GM12864 (cell line): ENCODE results near the gene PON2.

ENCODE experiments used
- DNase-seq: peaks from one replicate; pipeline ENCODE4 v3.0.0-alpha.2; 2011; ENCODE audit warnings: low read depth
- H3K4me3 ChIP-seq: 2 replicates; pipeline ENCODE4 v1.5.1; 2011; ENCODE audit warnings: mild to moderate bottlenecking, low read depth, low read length, control low read depth
- TF ChIP-seq, protein P1 (sequence below): IDR thresholded peaks from 2 replicates; pipeline ENCODE4 v1.5.1; 2011; ENCODE audit warnings: low read depth, mild to moderate bottlenecking, moderate library complexity, low read length, control low read depth, inconsistent platforms; ENCODE audit errors: missing control alignments

Gene PON2

DNA sequence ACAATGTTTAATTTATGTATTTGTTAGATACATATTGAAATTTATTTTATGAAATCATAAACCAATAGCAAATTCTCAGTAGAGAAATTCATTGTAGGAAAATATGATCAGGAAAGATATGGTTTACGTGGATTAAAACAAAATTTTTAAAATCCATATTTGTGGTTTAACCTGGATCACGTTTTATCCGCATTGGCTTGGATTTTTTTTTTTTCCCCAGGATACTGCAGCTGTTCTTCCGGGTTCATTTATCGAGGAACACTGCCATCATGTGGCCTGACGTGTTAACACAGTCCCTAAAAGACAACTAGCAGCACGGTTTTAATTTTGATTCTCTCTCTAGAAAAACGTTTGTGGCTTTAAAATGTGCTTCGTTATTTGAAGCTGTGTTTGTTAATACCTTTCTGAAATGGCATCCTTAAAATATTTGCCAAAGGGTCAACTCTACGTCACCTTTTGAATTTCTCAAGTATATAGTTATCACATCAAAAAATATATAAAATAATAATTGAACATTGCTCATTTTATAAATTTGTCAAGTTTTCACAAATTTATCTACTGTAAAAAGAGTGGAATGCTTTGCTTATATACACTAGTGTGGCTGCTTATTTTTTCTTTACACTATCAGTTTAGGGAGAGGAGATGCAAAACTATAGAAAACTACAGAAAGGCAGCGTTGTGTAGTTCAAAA, 42.2 kb upstream of the PON2 start:
- peak; percentile 36 for DNase-seq
- H3K4me3 ChIP-seq = no peak overlapping the region
- TF ChIP-seq, protein P1, sequence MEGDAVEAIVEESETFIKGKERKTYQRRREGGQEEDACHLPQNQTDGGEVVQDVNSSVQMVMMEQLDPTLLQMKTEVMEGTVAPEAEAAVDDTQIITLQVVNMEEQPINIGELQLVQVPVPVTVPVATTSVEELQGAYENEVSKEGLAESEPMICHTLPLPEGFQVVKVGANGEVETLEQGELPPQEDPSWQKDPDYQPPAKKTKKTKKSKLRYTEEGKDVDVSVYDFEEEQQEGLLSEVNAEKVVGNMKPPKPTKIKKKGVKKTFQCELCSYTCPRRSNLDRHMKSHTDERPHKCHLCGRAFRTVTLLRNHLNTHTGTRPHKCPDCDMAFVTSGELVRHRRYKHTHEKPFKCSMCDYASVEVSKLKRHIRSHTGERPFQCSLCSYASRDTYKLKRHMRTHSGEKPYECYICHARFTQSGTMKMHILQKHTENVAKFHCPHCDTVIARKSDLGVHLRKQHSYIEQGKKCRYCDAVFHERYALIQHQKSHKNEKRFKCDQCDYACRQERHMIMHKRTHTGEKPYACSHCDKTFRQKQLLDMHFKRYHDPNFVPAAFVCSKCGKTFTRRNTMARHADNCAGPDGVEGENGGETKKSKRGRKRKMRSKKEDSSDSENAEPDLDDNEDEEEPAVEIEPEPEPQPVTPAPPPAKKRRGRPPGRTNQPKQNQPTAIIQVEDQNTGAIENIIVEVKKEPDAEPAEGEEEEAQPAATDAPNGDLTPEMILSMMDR = peak; percentile 67

DNA sequence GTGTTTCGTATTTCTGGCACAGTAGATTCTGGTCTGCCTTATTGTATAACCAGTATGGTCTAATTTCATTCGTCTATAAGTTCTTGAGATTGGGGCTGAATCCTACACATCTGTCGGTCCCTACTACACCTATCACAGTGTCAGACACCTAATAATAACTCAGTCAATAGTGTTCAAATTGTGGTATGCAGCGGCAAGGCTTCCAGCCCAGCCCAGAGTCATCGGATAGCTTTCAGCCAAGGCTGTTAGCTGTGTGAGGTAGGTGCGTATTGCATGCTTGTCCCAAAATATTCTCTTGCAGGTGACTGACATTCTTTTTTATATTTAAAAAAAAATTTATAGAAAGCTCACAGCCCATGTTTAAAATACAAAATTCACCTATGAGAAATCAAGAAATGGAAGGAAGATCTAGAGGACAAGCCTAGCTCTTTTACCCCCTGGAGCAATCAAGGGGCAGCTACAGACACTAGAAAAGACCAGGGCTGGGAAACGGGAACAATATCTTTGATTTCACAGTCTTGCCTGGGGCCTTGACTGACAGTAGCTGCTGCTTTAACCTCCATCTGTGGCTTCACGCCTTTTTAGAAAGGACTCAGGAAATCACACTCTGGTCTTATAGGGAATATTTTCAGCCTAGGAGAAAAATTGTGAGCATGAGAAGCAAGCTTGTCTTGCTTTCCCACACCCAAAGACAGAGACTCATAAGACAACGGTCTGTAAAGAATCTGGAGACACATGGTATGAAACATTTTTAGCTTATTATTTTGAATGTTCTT, 41.4 kb upstream of the PON2 start:
- no peak overlapping the region for H3K4me3 ChIP-seq
- no peak for DNase-seq
- TF ChIP-seq, protein P1 = no peak

DNA sequence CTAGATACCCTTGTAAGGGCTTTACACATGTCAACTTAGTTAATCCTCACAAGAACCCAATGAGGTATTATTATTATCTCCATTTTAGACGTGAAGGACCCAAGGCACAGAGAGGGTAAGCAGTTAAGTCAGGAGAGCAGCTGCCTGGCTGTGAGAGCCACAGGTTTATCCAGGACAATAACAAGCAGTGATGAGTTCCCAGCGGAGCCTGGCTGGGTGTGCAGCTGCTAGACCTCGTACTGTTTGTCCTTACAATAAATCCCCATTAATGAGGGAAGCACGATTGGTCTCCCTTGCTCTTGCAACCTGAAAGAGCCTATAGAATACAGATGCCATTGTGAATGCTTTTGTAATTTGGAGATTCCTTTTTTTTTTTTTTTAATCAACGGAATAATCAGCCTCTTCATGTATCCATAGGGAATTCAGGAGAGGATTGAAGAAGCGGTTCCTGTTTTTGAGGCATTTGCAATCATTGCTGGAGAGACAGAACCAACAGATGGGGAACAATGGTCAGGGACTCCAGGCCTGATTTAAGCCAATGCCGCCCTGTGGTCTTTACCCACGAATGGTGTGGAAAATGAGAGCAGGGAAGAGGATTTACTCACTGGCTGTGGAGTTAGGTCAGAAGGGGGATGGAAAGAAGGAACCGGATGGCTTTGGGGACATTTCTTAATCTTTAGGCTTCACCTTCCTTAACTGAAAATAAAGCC, 38.6 kb upstream of the PON2 start:
- no peak for DNase-seq
- TF ChIP-seq, protein P1 = no peak
- H3K4me3 ChIP-seq = no peak overlapping the region

DNA sequence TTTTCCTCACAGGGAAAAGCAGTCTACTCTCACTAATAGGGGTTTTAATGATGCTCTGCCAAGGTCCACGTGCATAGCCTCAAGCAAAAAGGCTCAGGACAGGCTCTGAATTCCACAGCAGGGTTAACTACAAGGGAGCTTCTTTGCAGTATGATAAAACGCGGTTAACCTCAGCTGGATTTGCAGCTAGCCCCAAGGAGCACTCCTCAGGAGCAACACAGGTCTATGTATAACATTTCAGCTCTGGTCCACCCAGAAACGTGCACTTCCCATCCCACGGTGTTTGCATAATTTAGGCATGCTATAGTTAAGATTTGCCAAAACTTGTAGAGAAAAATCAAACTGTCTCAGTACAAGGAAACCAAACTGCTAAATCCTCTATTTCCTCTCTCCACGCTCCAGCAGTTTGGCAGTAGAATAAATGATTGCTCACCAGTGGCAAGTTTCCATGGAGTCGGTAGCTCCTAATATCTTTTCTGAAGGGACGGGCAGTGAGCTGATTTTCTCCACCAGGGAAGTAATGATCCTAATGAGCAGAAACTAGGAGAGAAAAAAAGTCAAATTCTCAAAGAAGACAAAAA, 37.8 kb upstream of the PON2 start:
- no peak overlapping the region for H3K4me3 ChIP-seq
- DNase-seq = no peak
- TF ChIP-seq, protein P1 = no peak

DNA sequence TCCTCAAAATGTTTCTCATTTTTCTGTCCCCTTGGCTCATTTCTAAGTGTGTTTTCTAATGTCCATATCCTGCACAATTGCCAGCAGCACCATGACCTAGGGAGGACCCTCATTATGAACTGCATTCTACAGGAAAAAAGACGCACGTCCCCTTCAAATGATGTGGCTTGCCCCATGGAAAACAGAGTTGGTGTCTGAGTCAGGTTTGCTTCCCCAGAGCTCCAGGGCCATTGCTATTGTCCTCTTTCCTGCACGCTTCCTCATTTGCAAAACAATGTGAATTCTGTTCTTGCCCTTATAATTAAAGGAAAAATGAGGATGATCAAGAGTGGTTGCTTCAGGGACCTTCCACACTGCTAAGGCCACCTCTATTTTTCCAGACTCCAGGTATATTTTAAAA, 36.2 kb upstream of the PON2 start:
- TF ChIP-seq, protein P1 = no peak
- no peak for DNase-seq
- no peak overlapping the region for H3K4me3 ChIP-seq

DNA sequence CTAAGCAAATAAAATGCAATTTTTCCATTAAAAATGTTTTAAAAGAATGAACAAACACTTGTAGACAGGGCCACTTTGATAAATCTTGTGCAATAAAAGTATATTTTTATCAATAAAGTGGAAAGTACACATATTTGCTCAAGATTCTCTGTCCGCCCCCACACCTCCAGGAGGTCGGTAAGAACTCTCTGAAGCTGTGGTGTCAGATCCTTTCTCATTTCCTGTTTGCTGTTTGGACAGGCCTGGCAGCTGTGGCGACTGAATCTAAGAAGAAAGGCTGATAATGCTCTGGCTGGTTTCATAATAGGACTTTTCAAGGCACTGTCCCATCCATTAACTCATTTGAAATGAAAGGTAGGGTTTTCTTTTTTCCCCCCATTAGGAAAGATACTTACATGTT, 35.6 kb upstream of the PON2 start:
- DNase-seq = peak; percentile 33
- TF ChIP-seq, protein P1 = no peak
- H3K4me3 ChIP-seq = no peak overlapping the region
